HepG2 (cell line): ENCODE measurements around the gene THOC2. TPM values are rescaled to one million over a fixed set of nuclear protein-coding genes. Genes with fewer than 3 reads are reported as not detected.

Experiments used
- ATAC-seq: fragments of 200-7000 bp; cut with Tn5 transposase; 3 replicates; pipeline ENCODE4 v1.9.1; 2020; ENCODE audit warnings: mild to moderate bottlenecking, moderate library complexity
- BruUV-seq: library from RNA; stranded (reverse); fragments of 400-500 nt; replicated peaks from 2 replicates; lab custom pipeline; 2021; lab: Mats Ljungman, UMichigan
- CTCF ChIA-PET: fragments of 300-600 bp; formaldehyde crosslinking; extraction: SDS; loops from one replicate; lab custom pipeline; 2021; ENCODE audit warnings: low total read pairs, inconsistent platforms, low intra/inter-chr PET ratio; lab: Yijun Ruan, JAX
- POLR2A ChIA-PET: fragments of 350-600 bp; sonication (Branson Sonifier 250); formaldehyde crosslinking; loops from one replicate; lab custom pipeline; 2020; ENCODE audit warnings: antibody characterized with exemption, inconsistent platforms; lab: Yijun Ruan, JAX
- DNase-seq: peaks from one replicate; pipeline ENCODE4 v3.0.0-alpha.2; 2015; ENCODE audit warnings: low spot score
- FAIRE-seq: peaks from 3 replicates; lab custom pipeline; 2011; peaks lifted over from hg19 to GRCh38; lab: Jason Lieb, UNC
- H2AFZ ChIP-seq: one replicate; pipeline ENCODE4 v1.6.1; 2011; ENCODE audit warnings: low read length, inconsistent platforms
- H3K27ac ChIP-seq: fragments of 300-600 bp; 3 replicates; pipeline ENCODE4 v1.8.0; 2011; ENCODE audit warnings: mixed run types, mild to moderate bottlenecking, mixed read lengths, low read length, inconsistent platforms; ENCODE audit not compliant: insufficient read depth; ENCODE audit errors: extremely low read length
- H3K27me3 ChIP-seq, 2 experiments: fragments of 200-600 bp in 1 of 2; 2 replicates in 1 of 2; 3 replicates in 1 of 2; pipeline versions ENCODE4 v1.6.0 to v1.8.0; 2011; ENCODE audit warnings: low read length in 2 of 2, mild to moderate bottlenecking in 2 of 2, moderate library complexity in 2 of 2, inconsistent platforms in 1 of 2; ENCODE audit not compliant: insufficient read depth in 2 of 2, control insufficient read depth in 1 of 2
- H3K36me3 ChIP-seq, 2 experiments: fragments of 200-600 bp in 1 of 2; replicated peaks in 1 of 2; 2 replicates in 1 of 2; 3 replicates in 1 of 2; pipeline versions ENCODE4 v1.5.1 to v1.8.0; 2011; ENCODE audit warnings: low read length in 2 of 2, inconsistent platforms in 1 of 2; ENCODE audit not compliant: insufficient read depth in 2 of 2, control insufficient read depth in 1 of 2
- H3K4me1 ChIP-seq: 2 replicates; pipeline ENCODE4 v1.5.1; 2012; ENCODE audit warnings: low read length, inconsistent platforms; ENCODE audit not compliant: insufficient read depth
- H3K4me2 ChIP-seq: 2 replicates; pipeline ENCODE4 v1.6.0; 2011; ENCODE audit warnings: low read depth, low read length, inconsistent platforms
- H3K4me3 ChIP-seq, 3 experiments: fragments of 200-600 bp in 1 of 3; sonication (generic), shearing (Covaris generic) in 1 of 3; replicated peaks in 1 of 3; 2 replicates each; pipeline ENCODE4 v1.5.1; 2011 to 2016; ENCODE audit warnings: low read length in 3 of 3, inconsistent platforms in 2 of 3, low read depth in 2 of 3, mild to moderate bottlenecking in 2 of 3, control low read depth in 1 of 3, mixed read lengths in 1 of 3; ENCODE audit not compliant: insufficient read depth in 1 of 3
- H3K79me2 ChIP-seq: one replicate; pipeline ENCODE4 v1.6.1; 2011; ENCODE audit warnings: low read length, inconsistent platforms; ENCODE audit not compliant: insufficient read depth
- H3K9ac ChIP-seq: 2 replicates; pipeline ENCODE4 v1.6.0; 2011; ENCODE audit warnings: mild to moderate bottlenecking, low read depth, low read length, inconsistent platforms; ENCODE audit not compliant: insufficient read depth
- H3K9me3 ChIP-seq: 2 replicates; pipeline ENCODE4 v1.5.1; 2012; ENCODE audit warnings: mild to moderate bottlenecking, low read length
- H4K20me1 ChIP-seq: 2 replicates; pipeline ENCODE4 v1.6.0; 2011; ENCODE audit warnings: inconsistent platforms, mild to moderate bottlenecking, low read length, moderate library complexity; ENCODE audit not compliant: insufficient read depth
- ATF7 ChIP-seq, 2 experiments: fragments of 450-650 bp in 1 of 2; sonication (generic) in 1 of 2; formaldehyde crosslinking in 1 of 2; IDR thresholded peaks; 2 replicates each; pipeline versions ENCODE4 v1.4.0 to v1.6.1; 2016 to 2020; ENCODE audit warnings: antibody characterized with exemption in 1 of 2, mild to moderate bottlenecking in 1 of 2, missing genetic modification reagents in 1 of 2
- CCAR2 ChIP-seq: fragments of 200-400 bp; formaldehyde crosslinking; optimal IDR thresholded peaks from 2 replicates; pipeline ENCODE3; 2018; ENCODE audit warnings: low read depth, mild to moderate bottlenecking, low read length, moderate library complexity
- CENPT ChIP-seq: sonication (generic); formaldehyde crosslinking; IDR thresholded peaks from 2 replicates; pipeline ENCODE4 v1.8.0; 2022; ENCODE audit warnings: low read depth, mild to moderate bottlenecking, moderate library complexity, missing genetic modification reagents
- ELF1 ChIP-seq: sonication (generic); formaldehyde crosslinking; IDR thresholded peaks from 2 replicates; pipeline ENCODE4 v1.4.0; 2020; ENCODE audit warnings: missing genetic modification reagents
- GPN1 ChIP-seq: sonication (generic); formaldehyde crosslinking; IDR thresholded peaks from 2 replicates; pipeline ENCODE4 v1.5.1; 2020; ENCODE audit warnings: missing genetic modification reagents, borderline replicate concordance
- KDM5A ChIP-seq: fragments of 200-600 bp; sonication (generic); IDR thresholded peaks from 2 replicates; pipeline ENCODE4 v1.7.0; 2018; ENCODE audit warnings: antibody characterized with exemption, mild to moderate bottlenecking, low read length, borderline replicate concordance
- MAZ ChIP-seq, 2 experiments: sonication (generic) in 1 of 2; formaldehyde crosslinking in 1 of 2; IDR thresholded peaks; 2 replicates each; pipeline versions ENCODE4 v1.5.0 to v1.6.1; 2012 to 2020; ENCODE audit warnings: low read depth in 2 of 2, mild to moderate bottlenecking in 2 of 2, borderline replicate concordance in 1 of 2, improper control_type of control experiment in 1 of 2, low read length in 1 of 2, missing genetic modification reagents in 1 of 2, moderate library complexity in 1 of 2
- NFIB ChIP-seq: sonication (generic); formaldehyde crosslinking; IDR thresholded peaks from 2 replicates; pipeline ENCODE4 v1.9.0; 2021; ENCODE audit warnings: missing genetic modification reagents, mild to moderate bottlenecking, borderline replicate concordance
- RBFOX2 ChIP-seq: fragments of 200-400 bp; formaldehyde crosslinking; IDR thresholded peaks from 2 replicates; pipeline ENCODE4 v1.6.1; 2017; ENCODE audit warnings: low read depth, mild to moderate bottlenecking, low read length
- TFDP2 ChIP-seq: sonication (generic); formaldehyde crosslinking; IDR thresholded peaks from 2 replicates; pipeline ENCODE4 v1.4.0; 2020; ENCODE audit warnings: missing genetic modification reagents
- ZBTB39 ChIP-seq: sonication (generic); formaldehyde crosslinking; IDR thresholded peaks from 2 replicates; pipeline ENCODE4 v1.5.0; 2020; ENCODE audit warnings: missing genetic modification reagents
- ZNF329 ChIP-seq: sonication (generic); formaldehyde crosslinking; IDR thresholded peaks from 2 replicates; pipeline ENCODE4 v1.9.0; 2021; ENCODE audit warnings: low read depth, mild to moderate bottlenecking, missing genetic modification reagents
- ZNF367 ChIP-seq: sonication (generic); formaldehyde crosslinking; IDR thresholded peaks from 2 replicates; pipeline ENCODE4 v1.4.0; 2020; ENCODE audit warnings: missing genetic modification reagents, borderline replicate concordance
- ZNF569 ChIP-seq: sonication (generic); formaldehyde crosslinking; IDR thresholded peaks from 2 replicates; pipeline ENCODE4 v1.5.0; 2020; ENCODE audit warnings: mild to moderate bottlenecking, missing genetic modification reagents, moderate library complexity, borderline replicate concordance
- ZNF629 ChIP-seq: sonication (generic); formaldehyde crosslinking; conservative IDR thresholded peaks from 2 replicates; pipeline ENCODE4 v1.5.0; 2020; ENCODE audit warnings: missing genetic modification reagents
- ZNF792 ChIP-seq: IDR thresholded peaks from 2 replicates; pipeline ENCODE4 v1.6.1; 2016
- ZNF841 ChIP-seq: sonication (generic); formaldehyde crosslinking; IDR thresholded peaks from 2 replicates; pipeline ENCODE4 v1.8.1; 2023; ENCODE audit warnings: missing genetic modification reagents, borderline replicate concordance
- WGBS: methylation state at CpG from one replicate; pipeline ENCODE4 v1.1.6; 2017; ENCODE audit warnings: low lambda C conversion rate; 5-methylcytosine and 5-hydroxymethylcytosine counted together
- in situ Hi-C: cut with HindIII; loops from 2 replicates; pipeline ENCODE4 v1.10.0; 2017; ENCODE audit warnings: low pct_unique_long_range_greater_than_20kb; ENCODE audit not compliant: extremely low pct_ligation_motif_present
- intact Hi-C: fragments of 100-400 bp; cut with micrococcal nuclease; formaldehyde crosslinking; loops from one replicate; pipeline ENCODE4 v1.10.0; 2022; ENCODE audit not compliant: unreplicated experiment
- polyA plus RNA-seq, 8 experiments: library from polyadenylated mRNA; depleted of rRNA in 3 of 8; stranded (reverse) in 7 of 8; unstranded in 1 of 8; fragments of >200 nt; fragmentation: Illumina TruSeq in 4 of 8; extraction: Trizol in 4 of 8; gene quantifications; 2 replicates each; pipeline versions ENCODE4 v1.2.1 to v1.2.3, GENCODE V29; 2011 to 2016; ENCODE audit warnings: low read depth in 4 of 8, missing spikeins in 1 of 8, mixed read lengths in 1 of 8; ENCODE audit not compliant: insufficient read depth in 1 of 8
- total RNA-seq, 5 experiments: library from RNA; depleted of rRNA; stranded (reverse); fragments of >200 nt; fragmentation: Illumina TruSeq; extraction: Trizol; gene quantifications; 2 replicates each; pipeline ENCODE4 v1.2.3, GENCODE V29; 2016; ENCODE audit warnings: low read depth in 1 of 5
- TF ChIP-seq, protein P1 (sequence below): sonication (generic); formaldehyde crosslinking; IDR thresholded peaks from 2 replicates; pipeline ENCODE4 v1.4.0; 2020; ENCODE audit warnings: missing genetic modification reagents, borderline replicate concordance

THOC2 gene
- total and polyA plus RNA-seq, 2 of the 13 experiments (the other 11 are each of a cell fraction or from before 2014, with no cell fraction given): 87.1 to 101 TPM

GRCh38 chrX:123580792-123581191 is 152.1 kb downstream of the THOC2 start:
- no peak overlapping the region for H2AFZ ChIP-seq
- no peaks in the 10 kb centered on the region for H3K9me3 ChIP-seq
- no peaks in the 10 kb centered on the region for H3K27me3 ChIP-seq
- no peak overlapping the region for H3K27ac ChIP-seq
- no peaks in the 10 kb centered on the region for H3K36me3 ChIP-seq
- no peak overlapping the region for H3K4me2 ChIP-seq
- DNase-seq (no peak), FAIRE-seq (no peak), ATAC-seq (no peak)
- 62% methylated on average over 1 of the region's 1 CpG for WGBS
- H4K20me1 ChIP-seq: no peaks in the 10 kb centered on the region
- BruUV-seq: no TSS peak
- no peaks in the 10 kb centered on the region for H3K4me1 ChIP-seq
- H3K79me2 ChIP-seq: no peaks in the 10 kb centered on the region
- intact Hi-C loops: no loop called here
- in situ Hi-C loops: no loop called here
- POLR2A ChIA-PET: no interaction called here
- CTCF ChIA-PET: no interaction called here
- no peak overlapping the region for H3K9ac ChIP-seq
- no peak overlapping the region for H3K4me3 ChIP-seq
- TF ChIP-seq TFDP2: no peak
- TF ChIP-seq ZNF792 (CRISPR knock-in tag): no peak
- TF ChIP-seq NFIB (CRISPR knock-in tag): no peak
- TF ChIP-seq ZNF569 (CRISPR knock-in tag): no peak
- TF ChIP-seq GPN1 (CRISPR knock-in tag): no peak
- no peak for TF ChIP-seq CENPT (CRISPR knock-in tag)
- TF ChIP-seq RBFOX2: no peak
- TF ChIP-seq ZNF367 (CRISPR knock-in tag): no peak
- TF ChIP-seq ELF1 (CRISPR knock-in tag): no peak
- TF ChIP-seq MAZ (IDR thresholded peaks at IDR 0.05; ENCODE audit: borderline replicate concordance, low read depth, low read length): no peak
- TF ChIP-seq MAZ (CRISPR knock-in tag; IDR thresholded peaks at IDR 0.05; ENCODE audit: low read depth): no peak
- no peak for TF ChIP-seq CCAR2
- TF ChIP-seq ZNF629 (CRISPR knock-in tag): no peak
- no peak for TF ChIP-seq KDM5A
- no peak for TF ChIP-seq ZBTB39 (CRISPR knock-in tag)
- no peak for TF ChIP-seq ZNF841 (CRISPR knock-in tag)
- no peak for TF ChIP-seq ATF7 (IDR thresholded peaks at IDR 0.05)
- no peak for TF ChIP-seq ATF7 (CRISPR knock-in tag; IDR thresholded peaks at IDR 0.05)
- TF ChIP-seq, protein P1, sequence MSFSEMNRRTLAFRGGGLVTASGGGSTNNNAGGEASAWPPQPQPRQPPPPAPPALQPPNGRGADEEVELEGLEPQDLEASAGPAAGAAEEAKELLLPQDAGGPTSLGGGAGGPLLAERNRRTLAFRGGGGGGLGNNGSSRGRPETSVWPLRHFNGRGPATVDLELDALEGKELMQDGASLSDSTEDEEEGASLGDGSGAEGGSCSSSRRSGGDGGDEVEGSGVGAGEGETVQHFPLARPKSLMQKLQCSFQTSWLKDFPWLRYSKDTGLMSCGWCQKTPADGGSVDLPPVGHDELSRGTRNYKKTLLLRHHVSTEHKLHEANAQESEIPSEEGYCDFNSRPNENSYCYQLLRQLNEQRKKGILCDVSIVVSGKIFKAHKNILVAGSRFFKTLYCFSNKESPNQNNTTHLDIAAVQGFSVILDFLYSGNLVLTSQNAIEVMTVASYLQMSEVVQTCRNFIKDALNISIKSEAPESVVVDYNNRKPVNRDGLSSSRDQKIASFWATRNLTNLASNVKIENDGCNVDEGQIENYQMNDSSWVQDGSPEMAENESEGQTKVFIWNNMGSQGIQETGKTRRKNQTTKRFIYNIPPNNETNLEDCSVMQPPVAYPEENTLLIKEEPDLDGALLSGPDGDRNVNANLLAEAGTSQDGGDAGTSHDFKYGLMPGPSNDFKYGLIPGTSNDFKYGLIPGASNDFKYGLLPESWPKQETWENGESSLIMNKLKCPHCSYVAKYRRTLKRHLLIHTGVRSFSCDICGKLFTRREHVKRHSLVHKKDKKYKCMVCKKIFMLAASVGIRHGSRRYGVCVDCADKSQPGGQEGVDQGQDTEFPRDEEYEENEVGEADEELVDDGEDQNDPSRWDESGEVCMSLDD (CRISPR knock-in tag): no peak
- no peak for TF ChIP-seq ZNF329 (CRISPR knock-in tag)
